Cardiac muscle cell (in vitro differentiated cells and primary cell): ENCODE results near the gene MLLT10. TPM values are rescaled to one million over a fixed set of nuclear protein-coding genes. Genes with fewer than 3 reads are reported as not detected.

Experiments
- DNase-seq, 2 donors: peaks; one replicate each; pipeline versions ENCODE4 v3.0.0 to v3.0.0-alpha.2; 2010 to 2017; ENCODE audit warnings: low read depth in 1 of 2, low spot score in 1 of 2
- H3K27ac ChIP-seq: fragments of 200-600 bp; sonication (generic); 2 replicates; pipeline ENCODE4 v1.5.1; 2016
- H3K27me3 ChIP-seq: fragments of 200-600 bp; sonication (generic); 2 replicates; pipeline ENCODE4 v1.6.0; 2016; ENCODE audit warnings: control low read depth
- H3K36me3 ChIP-seq: fragments of 200-600 bp; sonication (generic); 2 replicates; pipeline ENCODE4 v1.5.1; 2016; ENCODE audit warnings: control low read depth
- H3K4me1 ChIP-seq: fragments of 200-600 bp; sonication (generic); 2 replicates; pipeline ENCODE4 v1.8.1; 2017; ENCODE audit warnings: low read depth, mild to moderate bottlenecking, mixed run types
- H3K4me3 ChIP-seq: fragments of 200-600 bp; sonication (generic); 2 replicates; pipeline ENCODE4 v1.5.1; 2016; ENCODE audit warnings: mild to moderate bottlenecking
- H3K9me3 ChIP-seq: fragments of 200-600 bp; sonication (generic); 2 replicates; pipeline ENCODE4 v1.5.1; 2017; ENCODE audit warnings: low read depth, mild to moderate bottlenecking, control low read depth
- polyA plus RNA-seq: library from polyadenylated mRNA; unstranded; fragments of >200 nt; fragmentation: Nextera tagmentation; extraction: Ambion mirVana; gene quantifications from 2 replicates; pipeline ENCODE4 v1.2.1, GENCODE V29; 2016
- total RNA-seq: library from RNA; depleted of rRNA; stranded (reverse); fragments of >200 nt; gene quantifications from 2 replicates; pipeline ENCODE4 v1.2.3, GENCODE V29; 2016
- TF ChIP-seq, protein P1 (sequence below): IDR thresholded peaks from 2 replicates; pipeline ENCODE4 v1.5.1; 2012; ENCODE audit warnings: low read depth, mild to moderate bottlenecking, low read length

Gene MLLT10
- total and polyA plus RNA-seq, 2 experiments from 2014 or later, result 38.4 to 40.6 TPM

DNA sequence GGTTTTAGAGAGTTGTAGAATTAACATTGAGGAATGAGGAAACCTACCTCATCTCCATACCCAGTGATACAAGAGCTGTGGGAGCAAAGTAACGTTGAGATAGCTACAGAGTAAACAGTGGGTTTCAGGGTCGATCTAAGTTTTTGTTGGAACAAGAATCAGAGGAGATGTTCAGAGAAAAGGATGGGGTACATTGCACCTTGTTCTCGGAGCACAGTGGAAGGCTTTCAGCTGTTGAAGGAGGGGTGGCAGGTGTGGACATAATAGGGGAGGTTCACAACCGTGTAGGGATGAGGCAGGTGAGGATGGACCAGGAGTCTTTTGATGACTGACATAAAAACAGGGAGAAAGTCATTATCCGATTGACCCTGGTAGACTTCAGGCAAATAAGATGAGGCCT is 121.7 kb downstream of the MLLT10 start:
- Histone ChIP-seq H3K4me1 (peaks cover 6% of the 10 kb centered on the region), H3K27me3 (no peaks in the 10 kb centered on the region), H3K27ac (peak overlapping the region; percentile 26), H3K36me3 (no peaks in the 10 kb centered on the region), H3K9me3 (no peaks in the 10 kb centered on the region), H3K4me3 (no peak overlapping the region)
- TF ChIP-seq, protein P1, sequence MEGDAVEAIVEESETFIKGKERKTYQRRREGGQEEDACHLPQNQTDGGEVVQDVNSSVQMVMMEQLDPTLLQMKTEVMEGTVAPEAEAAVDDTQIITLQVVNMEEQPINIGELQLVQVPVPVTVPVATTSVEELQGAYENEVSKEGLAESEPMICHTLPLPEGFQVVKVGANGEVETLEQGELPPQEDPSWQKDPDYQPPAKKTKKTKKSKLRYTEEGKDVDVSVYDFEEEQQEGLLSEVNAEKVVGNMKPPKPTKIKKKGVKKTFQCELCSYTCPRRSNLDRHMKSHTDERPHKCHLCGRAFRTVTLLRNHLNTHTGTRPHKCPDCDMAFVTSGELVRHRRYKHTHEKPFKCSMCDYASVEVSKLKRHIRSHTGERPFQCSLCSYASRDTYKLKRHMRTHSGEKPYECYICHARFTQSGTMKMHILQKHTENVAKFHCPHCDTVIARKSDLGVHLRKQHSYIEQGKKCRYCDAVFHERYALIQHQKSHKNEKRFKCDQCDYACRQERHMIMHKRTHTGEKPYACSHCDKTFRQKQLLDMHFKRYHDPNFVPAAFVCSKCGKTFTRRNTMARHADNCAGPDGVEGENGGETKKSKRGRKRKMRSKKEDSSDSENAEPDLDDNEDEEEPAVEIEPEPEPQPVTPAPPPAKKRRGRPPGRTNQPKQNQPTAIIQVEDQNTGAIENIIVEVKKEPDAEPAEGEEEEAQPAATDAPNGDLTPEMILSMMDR, result no peak
- no peak for DNase-seq

DNA sequence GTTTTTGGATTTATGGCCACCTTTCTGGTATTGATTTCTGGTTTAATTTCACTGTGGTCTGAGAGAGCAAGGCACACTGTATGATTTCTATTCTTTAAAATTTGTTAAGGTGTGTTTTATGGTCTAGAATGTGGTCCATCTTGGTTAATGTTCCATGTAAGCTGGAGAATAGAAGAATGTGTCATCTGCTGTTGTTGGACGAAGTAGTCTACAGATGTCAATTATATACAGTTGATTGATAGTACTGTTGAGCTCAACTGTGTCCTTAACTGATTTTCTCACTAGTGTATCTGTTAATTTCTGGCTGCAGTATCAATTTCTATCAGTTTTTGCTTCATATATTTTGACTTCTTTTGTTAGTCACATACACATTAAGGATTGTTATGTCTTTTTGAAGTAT is 127.1 kb downstream of the MLLT10 start:
- no peak for DNase-seq
- H3K27ac ChIP-seq, result peak overlapping the region; percentile 92
- no peaks in the 10 kb centered on the region for H3K27me3 ChIP-seq
- H3K4me1 ChIP-seq, result peaks cover 25% of the 10 kb centered on the region
- TF ChIP-seq, protein P1, result no peak
- no peak overlapping the region for H3K4me3 ChIP-seq
- H3K36me3 ChIP-seq, result no peaks in the 10 kb centered on the region
- no peaks in the 10 kb centered on the region for H3K9me3 ChIP-seq

DNA sequence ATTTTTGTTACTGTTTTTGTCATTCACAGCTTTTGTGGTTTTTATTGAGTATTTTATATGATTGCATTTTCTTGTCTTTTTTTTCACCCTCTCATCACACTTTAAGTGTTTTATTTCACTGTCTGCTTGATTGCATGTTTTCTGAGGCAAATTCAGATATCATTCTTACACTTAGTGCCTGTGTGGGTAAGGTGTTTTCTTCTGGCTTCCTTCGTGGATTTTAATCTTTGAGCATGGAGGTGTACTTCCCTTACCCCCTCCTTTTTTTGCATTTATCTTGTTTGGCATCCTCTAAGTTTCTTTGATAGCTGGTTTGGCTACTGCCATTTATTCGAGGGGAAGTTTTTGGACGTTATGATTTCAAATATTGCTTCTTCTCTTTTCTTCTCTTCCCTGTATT is 127.9 kb downstream of the MLLT10 start:
- TF ChIP-seq, protein P1, result no peak
- Histone ChIP-seq H3K36me3 (no peaks in the 10 kb centered on the region), H3K27me3 (no peaks in the 10 kb centered on the region), H3K9me3 (no peaks in the 10 kb centered on the region), H3K4me1 (peaks cover 25% of the 10 kb centered on the region), H3K27ac (peak overlapping the region; percentile 92), H3K4me3 (no peak overlapping the region)
- no peak for DNase-seq

DNA sequence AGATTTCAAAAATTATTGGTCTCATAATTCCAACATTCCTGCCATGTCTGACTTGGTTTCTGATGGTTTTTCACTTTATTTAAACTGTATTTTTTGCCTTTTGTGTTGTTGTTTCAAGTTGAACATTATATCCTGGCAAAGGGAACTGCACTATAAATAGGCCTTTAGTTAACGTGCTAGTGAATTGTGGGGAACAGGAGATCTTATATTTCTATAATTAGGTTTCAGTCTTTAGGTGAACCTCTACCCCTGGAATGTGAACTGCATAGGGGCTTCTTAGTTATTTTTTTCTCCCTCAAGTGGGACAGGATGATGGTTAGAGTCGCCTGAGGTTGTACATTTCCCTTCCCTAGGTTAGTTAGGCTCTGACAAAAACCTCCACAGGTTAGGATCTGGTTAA is 128.6 kb downstream of the MLLT10 start:
- H3K4me3 ChIP-seq, result peak overlapping the region; percentile 0
- TF ChIP-seq, protein P1, result no peak
- H3K27me3 ChIP-seq, result no peaks in the 10 kb centered on the region
- peak overlapping the region; percentile 92 for H3K27ac ChIP-seq
- peak in 1 of 2 donors; percentile 41 for DNase-seq
- no peaks in the 10 kb centered on the region for H3K9me3 ChIP-seq
- peaks cover 25% of the 10 kb centered on the region for H3K4me1 ChIP-seq
- no peaks in the 10 kb centered on the region for H3K36me3 ChIP-seq

DNA sequence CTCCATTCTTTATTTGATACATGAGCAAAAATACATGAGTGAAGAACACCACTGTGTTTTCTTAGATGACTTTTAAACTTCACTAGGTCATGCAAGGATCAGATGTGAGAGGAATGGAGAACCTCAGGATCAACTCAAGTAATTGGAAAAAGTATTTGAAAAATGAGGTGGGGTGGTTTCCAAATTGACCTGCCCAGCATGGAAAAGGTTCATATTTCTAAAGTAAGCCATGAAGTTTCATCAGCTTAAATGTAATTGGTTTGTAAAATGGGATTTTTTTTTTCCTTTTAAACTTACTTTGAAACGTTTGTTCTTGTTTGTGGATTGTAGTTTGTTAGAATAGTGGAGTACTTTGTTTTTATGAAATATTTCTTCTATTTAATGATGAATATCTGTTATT is 134.8 kb downstream of the MLLT10 start:
- H3K4me1 ChIP-seq, result peaks cover 11% of the 10 kb centered on the region
- no peaks in the 10 kb centered on the region for H3K9me3 ChIP-seq
- H3K4me3 ChIP-seq, result no peak overlapping the region
- no peaks in the 10 kb centered on the region for H3K36me3 ChIP-seq
- no peaks in the 10 kb centered on the region for H3K27me3 ChIP-seq
- TF ChIP-seq, protein P1, result no peak
- no peak overlapping the region for H3K27ac ChIP-seq
- no peak for DNase-seq

DNA sequence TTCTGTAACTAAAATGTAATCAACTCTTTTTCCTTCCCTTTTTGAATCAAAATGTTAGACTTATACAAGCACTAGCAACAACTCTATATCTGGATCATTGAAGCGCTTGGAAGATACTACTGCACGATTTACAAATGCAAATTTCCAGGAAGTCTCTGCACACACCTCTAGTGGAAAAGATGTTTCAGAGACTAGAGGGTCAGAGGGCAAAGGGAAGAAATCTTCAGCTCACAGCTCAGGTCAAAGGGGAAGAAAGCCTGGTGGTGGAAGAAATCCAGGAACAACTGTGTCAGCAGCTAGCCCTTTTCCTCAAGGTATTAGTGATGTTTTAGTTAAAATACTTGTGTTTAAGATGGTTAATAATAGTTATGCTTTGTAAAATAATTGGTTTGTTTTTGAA is 136.4 kb downstream of the MLLT10 start:
- Histone ChIP-seq H3K4me1 (peaks cover 11% of the 10 kb centered on the region), H3K27ac (peak overlapping the region; percentile 32), H3K36me3 (no peaks in the 10 kb centered on the region), H3K4me3 (no peak overlapping the region), H3K9me3 (no peaks in the 10 kb centered on the region), H3K27me3 (no peaks in the 10 kb centered on the region)
- DNase-seq, result no peak
- TF ChIP-seq, protein P1, result no peak
